H1 (cell line): ENCODE measurements around the gene PPA2. TPM values are rescaled to one million over a fixed set of nuclear protein-coding genes. Genes with fewer than 3 reads are reported as not detected.

Source experiments
- CTCF ChIA-PET: fragments of 300-600 bp; sonication (Branson Sonifier 250); formaldehyde crosslinking; loops from one replicate; lab custom pipeline; 2021; ENCODE audit not compliant: partially characterized antibody; lab: Charles Lee
- POLR2A ChIA-PET: fragments of 300-600 bp; sonication (Branson Sonifier 250); formaldehyde crosslinking; loops from one replicate; lab custom pipeline; 2021; ENCODE audit warnings: inconsistent platforms; ENCODE audit not compliant: partially characterized antibody; lab: Charles Lee
- DNase-seq, 2 experiments: peaks; one replicate each; pipeline versions ENCODE4 v3.0.0 to v3.0.0-alpha.2; 2010 to 2022; ENCODE audit warnings: low spot score in 2 of 2, low read depth in 1 of 2, mixed read lengths in 1 of 2
- FAIRE-seq: peaks from 2 replicates; lab custom pipeline; 2011; peaks lifted over from hg19 to GRCh38; lab: Jason Lieb, UNC
- H2AFZ ChIP-seq: 2 replicates; pipeline ENCODE4 v1.8.1; 2012; ENCODE audit warnings: low read length, inconsistent platforms
- H2AK5ac ChIP-seq: 2 replicates; pipeline ENCODE4 v1.6.1; 2013; ENCODE audit warnings: low read depth, low read length
- H2BK120ac ChIP-seq: replicated peaks from 2 replicates; pipeline ENCODE3; 2013; ENCODE audit warnings: low read depth, low read length, inconsistent platforms
- H2BK12ac ChIP-seq: 2 replicates; pipeline ENCODE4 v1.6.1; 2013; ENCODE audit warnings: low read depth, low read length
- H2BK15ac ChIP-seq: 2 replicates; pipeline ENCODE4 v1.6.1; 2013; ENCODE audit warnings: low read length
- H2BK20ac ChIP-seq: 2 replicates; pipeline ENCODE4 v1.6.1; 2013; ENCODE audit warnings: low read length
- H2BK5ac ChIP-seq: 2 replicates; pipeline ENCODE4 v1.6.1; 2013; ENCODE audit warnings: low read depth, low read length
- H3K14ac ChIP-seq: 2 replicates; pipeline ENCODE4 v1.6.1; 2013; ENCODE audit warnings: inconsistent platforms; ENCODE audit not compliant: insufficient read length
- H3K18ac ChIP-seq: 2 replicates; pipeline ENCODE4 v1.6.1; 2013; ENCODE audit warnings: low read length; ENCODE audit errors: extremely low read depth
- H3K23ac ChIP-seq: 2 replicates; pipeline ENCODE4 v1.6.1; 2013; ENCODE audit warnings: inconsistent platforms; ENCODE audit not compliant: insufficient read length
- H3K23me2 ChIP-seq: 2 replicates; pipeline ENCODE4 v1.6.1; 2013; ENCODE audit warnings: low read depth, low read length
- H3K27ac ChIP-seq: 2 replicates; pipeline ENCODE4 v1.6.1; 2011; ENCODE audit warnings: low read depth, low read length, inconsistent platforms
- H3K27me3 ChIP-seq, 4 experiments: replicated peaks in 1 of 4; 1 replicate in 1 of 4; 2 replicates in 3 of 4; pipeline versions ENCODE4 v1.6.1 to v1.8.1; 2011 to 2013; ENCODE audit warnings: low read length in 3 of 4, mild to moderate bottlenecking in 3 of 4, inconsistent platforms in 2 of 4, mixed read lengths in 2 of 4, moderate library complexity in 1 of 4; ENCODE audit not compliant: control insufficient read depth in 3 of 4, insufficient read depth in 3 of 4; ENCODE audit errors: extremely low read depth in 1 of 4
- H3K36me3 ChIP-seq, 4 experiments: 2 replicates each; pipeline versions ENCODE4 v1.6.1 to v1.8.1; 2011 to 2013; ENCODE audit warnings: mild to moderate bottlenecking in 4 of 4, low read length in 3 of 4, moderate library complexity in 2 of 4, control low read depth in 1 of 4, inconsistent platforms in 1 of 4; ENCODE audit not compliant: insufficient read depth in 4 of 4, control insufficient read depth in 2 of 4
- H3K4ac ChIP-seq: replicated peaks from 2 replicates; pipeline ENCODE3; 2013; ENCODE audit warnings: low read length, low read depth, mixed read lengths, inconsistent platforms; ENCODE audit not compliant: insufficient read length
- H3K4me1 ChIP-seq, 4 experiments: replicated peaks in 1 of 4; 1 replicate in 1 of 4; 2 replicates in 3 of 4; pipeline versions ENCODE4 v1.6.1 to v1.8.1; 2011 to 2013; ENCODE audit warnings: low read length in 3 of 4, inconsistent platforms in 2 of 4, mixed read lengths in 1 of 4; ENCODE audit not compliant: insufficient read depth in 4 of 4, control insufficient read depth in 3 of 4
- H3K4me2 ChIP-seq, 2 experiments: 2 replicates each; pipeline versions ENCODE4 v1.6.1 to v1.8.1; 2011 to 2013; ENCODE audit warnings: low read depth in 2 of 2, low read length in 2 of 2, control low read depth in 1 of 2, inconsistent platforms in 1 of 2, mild to moderate bottlenecking in 1 of 2; ENCODE audit not compliant: insufficient read depth in 1 of 2
- H3K4me3 ChIP-seq, 4 experiments: fragments of 200-600, 300-600 bp in 1 of 4; sonication (generic), shearing (Covaris generic), sonication (Bioruptor Twin) in 1 of 4; 2 replicates each; pipeline versions ENCODE4 v1.5.1 to v1.8.1; 2011 to 2016; ENCODE audit warnings: low read length in 4 of 4, low read depth in 3 of 4, control low read depth in 2 of 4, inconsistent platforms in 2 of 4, mild to moderate bottlenecking in 2 of 4, mixed read lengths in 1 of 4, moderate library complexity in 1 of 4; ENCODE audit not compliant: insufficient read depth in 2 of 4; ENCODE audit errors: extremely low read depth in 1 of 4
- H3K56ac ChIP-seq: replicated peaks from 2 replicates; pipeline ENCODE3; 2013; ENCODE audit warnings: low read depth, mild to moderate bottlenecking, mixed read lengths, low read length, inconsistent platforms; ENCODE audit not compliant: insufficient read length
- H3K79me1 ChIP-seq: 2 replicates; pipeline ENCODE4 v1.6.1; 2013; ENCODE audit warnings: low read depth, low read length, control low read depth
- H3K79me2 ChIP-seq, 2 experiments: 2 replicates each; pipeline versions ENCODE4 v1.6.1 to v1.8.1; 2012 to 2013; ENCODE audit warnings: low read length in 2 of 2, mild to moderate bottlenecking in 2 of 2, inconsistent platforms in 1 of 2; ENCODE audit not compliant: insufficient read depth in 2 of 2, control insufficient read depth in 1 of 2
- H3K9ac ChIP-seq, 4 experiments: replicated peaks in 1 of 4; 1 replicate in 1 of 4; 2 replicates in 3 of 4; pipeline versions ENCODE4 v1.6.1 to v1.8.1; 2011 to 2013; ENCODE audit warnings: low read depth in 3 of 4, low read length in 3 of 4, control low read depth in 2 of 4, mild to moderate bottlenecking in 2 of 4, moderate library complexity in 2 of 4, inconsistent platforms in 1 of 4; ENCODE audit errors: extremely low read depth in 1 of 4
- H3K9me3 ChIP-seq, 2 experiments: 2 replicates each; pipeline versions ENCODE4 v1.6.1 to v1.8.1; 2012 to 2013; ENCODE audit warnings: mild to moderate bottlenecking in 2 of 2, moderate library complexity in 2 of 2, control low read depth in 1 of 2, inconsistent platforms in 1 of 2, low read depth in 1 of 2, low read length in 1 of 2, mixed read lengths in 1 of 2; ENCODE audit not compliant: insufficient read depth in 2 of 2
- H4K20me1 ChIP-seq, 2 experiments: replicated peaks in 1 of 2; 2 replicates each; pipeline versions ENCODE3 to v1.8.1; 2011 to 2013; ENCODE audit warnings: inconsistent platforms in 2 of 2, low read length in 2 of 2, mild to moderate bottlenecking in 1 of 2; ENCODE audit not compliant: insufficient read depth in 2 of 2, control insufficient read depth in 1 of 2
- H4K5ac ChIP-seq: 2 replicates; pipeline ENCODE4 v1.6.1; 2013; ENCODE audit warnings: low read length, low read depth, mixed read lengths, inconsistent platforms; ENCODE audit not compliant: insufficient read length
- H4K8ac ChIP-seq: 2 replicates; pipeline ENCODE4 v1.8.0; 2013; ENCODE audit warnings: mild to moderate bottlenecking, moderate library complexity, low read length, inconsistent platforms; ENCODE audit not compliant: insufficient read depth; ENCODE audit errors: extremely low read depth
- H4K91ac ChIP-seq: replicated peaks from 2 replicates; pipeline ENCODE3; 2013; ENCODE audit warnings: low read length, mixed read lengths, inconsistent platforms; ENCODE audit not compliant: insufficient read length
- JUND ChIP-seq: IDR thresholded peaks from 2 replicates; pipeline ENCODE4 v1.6.1; 2011; ENCODE audit warnings: mild to moderate bottlenecking, improper control_type of control experiment, low read length
- YY1 ChIP-seq: IDR thresholded peaks from 2 replicates; pipeline ENCODE4 v1.6.1; 2011; ENCODE audit warnings: low read depth, mild to moderate bottlenecking, low read length
- WGBS, 2 experiments: shearing (Covaris generic) in 1 of 2; methylation state at CpG; one replicate each; pipeline versions ENCODE4 v1.1.6 to v1.1.7; 2013 to 2015; ENCODE audit warnings: low lambda C conversion rate in 2 of 2, mixed read lengths in 2 of 2, inconsistent platforms in 1 of 2, low coverage in 1 of 2, missing lambda C conversion rate in 1 of 2; ENCODE audit not compliant: insufficient replicate concordance in 2 of 2, insufficient coverage in 1 of 2, insufficient read length in 1 of 2; ENCODE audit errors: extremely low coverage in 1 of 2, missing lambda C conversion rate in 1 of 2; 5-methylcytosine and 5-hydroxymethylcytosine counted together
- polyA plus RNA-seq, 7 experiments: library from polyadenylated mRNA; depleted of rRNA in 3 of 7; stranded (reverse) in 5 of 7; unstranded in 2 of 7; fragments of >200 nt in 5 of 7; fragments of 200-250 nt in 2 of 7; gene quantifications; 1 replicate in 5 of 7; 2 replicates in 1 of 7; 4 replicates in 1 of 7; pipeline versions ENCODE4 v1.2.1 to v1.2.3, GENCODE V29; 2011 to 2013; ENCODE audit warnings: missing spikeins in 2 of 7, mixed read lengths in 2 of 7
- total RNA-seq: library from RNA; stranded (reverse); fragmentation: NEBNext Ultra II Directional; extraction: Animal tissue kit (Norgen Biotek cat#: 25700); gene quantifications from 2 replicates; pipeline ENCODE4 v1.2.1, GENCODE V29; 2021

The PPA2 gene
- total and polyA plus RNA-seq, 2 of the 8 experiments (the other 6 are each of a cell fraction or from before 2014, with no cell fraction given): 24.9 to 62.7 TPM

DNA sequence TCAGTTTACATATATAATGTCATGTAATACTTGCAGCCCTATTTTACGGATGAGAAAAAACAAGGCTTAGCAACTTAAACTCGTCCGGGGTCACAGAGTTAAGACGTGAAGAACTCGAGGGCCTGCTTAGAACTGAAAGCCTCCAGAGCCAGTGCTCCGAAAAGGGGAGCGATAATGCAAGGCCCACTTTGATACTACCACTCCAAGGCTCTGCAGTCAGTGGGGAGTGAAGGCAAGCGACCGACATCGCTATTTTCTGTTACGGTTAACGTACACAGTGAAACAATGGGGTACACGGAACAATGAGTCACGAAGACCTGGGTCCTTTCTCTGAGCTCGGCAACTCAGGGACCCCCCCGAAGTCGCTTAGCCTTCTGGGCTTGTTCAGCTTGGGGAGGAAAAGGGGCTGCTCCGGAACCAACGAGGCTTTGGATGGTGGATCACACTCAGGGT, 965 bp downstream of the PPA2 start:
- Histone ChIP-seq H3K23ac (no peak overlapping the region), H3K18ac (peak overlapping the region; percentile 10; the same call in 1 of the 2 replicates), H4K8ac (peak overlapping the region; percentile 97; the same call in 1 of the 2 replicates), H3K56ac (no peak overlapping the region), H4K91ac (peak overlapping the region; percentile 1), H2BK15ac (no peak overlapping the region), H3K79me1 (peaks cover 2% of the 10 kb centered on the region; the same call in 1 of the 2 replicates), H3K4me3 (peak overlapping the region; percentile 82 to 88 (median 82)), H3K9ac (peak overlapping the region; percentile 86 to 94 (median 88)), H2AFZ (peak overlapping the region; percentile 87; the same call in 1 of the 2 replicates), H2BK20ac (no peak overlapping the region), H4K5ac (no peak overlapping the region), H3K4me1 (peaks cover 0 to 5% (median 3%) of the 10 kb centered on the region in 4 experiments; a peak in 3 of 7 replicates), H3K4ac (no peak overlapping the region), H4K20me1 (peaks cover 3 to 11% of the 10 kb centered on the region in 2 experiments), H3K79me2 (peaks cover 5 to 49% of the 10 kb centered on the region in 2 experiments), H2BK12ac (no peak overlapping the region), H3K9me3 (no peaks in the 10 kb centered on the region), H3K14ac (no peak overlapping the region), H3K36me3 (no peaks in the 10 kb centered on the region), H3K27me3 (peaks cover 0 to 3% (median 0%) of the 10 kb centered on the region in 4 experiments; a peak in 3 of 7 replicates), H2AK5ac (no peak overlapping the region), H2BK120ac (no peak overlapping the region), H3K27ac (peak overlapping the region; percentile 88), H3K4me2 (peak overlapping the region; percentile 79 to 82), H2BK5ac (no peak overlapping the region), H3K23me2 (peaks cover 5% of the 10 kb centered on the region)
- POLR2A ChIA-PET: interaction anchor here (0.6 to 2.3 kb wide), 8 partner anchors 9 to 326 kb away, joined by 3 to 15 read pairs (median 5); partner anchors contain the start of gene TET2
- FAIRE-seq (no peak), DNase-seq (no peak)
- TF ChIP-seq YY1 (no peak), JUND (peak; percentile 40; the same call in 1 of the 2 replicates)
- CTCF ChIA-PET: interaction anchor here (0.7 to 1.8 kb wide), 14 partner anchors 8 to 673 kb away, joined by 3 to 10 read pairs (median 4); no protein-coding TSS in a partner anchor
- 17% methylated on average over 19 of the region's 19 CpGs; no CpG with 5 or more reads in 1 of the 2 experiments for WGBS, 2 experiments
